ENCODE results near the gene TGM5.
"Not testable (repeated sequence)": the region's sequence is repeated elsewhere in the genome, so short reads cannot be mapped to it uniquely, and the experiment has no call there.

Gene TGM5

GRCh38 chr15:43214169-43214568 is 52.6 kb downstream of the TGM5 start:
- no peak for DNase-seq

- DNase-seq: no peak
These were observed 53.3 kb downstream of the TGM5 start for GRCh38 chr15:43213466-43213865.

GRCh38 chr15:43212951-43213350 is 53.8 kb downstream of the TGM5 start:
- DNase-seq: no peak

- no peak for DNase-seq
These were observed 54.4 kb downstream of the TGM5 start for GRCh38 chr15:43212299-43212698.

GRCh38 chr15:43211224-43211735 is 55.4 kb downstream of the TGM5 start:
- DNase-seq: no peak

- no peak for DNase-seq
These were observed 55.9 kb downstream of the TGM5 start for GRCh38 chr15:43210807-43211206.

- no peak for DNase-seq
These were observed 56.5 kb downstream of the TGM5 start for GRCh38 chr15:43210172-43210745.

- DNase-seq: no peak
These were observed 57.5 kb downstream of the TGM5 start for GRCh38 chr15:43209059-43209824.

- no peak for DNase-seq
These were observed 58.4 kb downstream of the TGM5 start for GRCh38 chr15:43208052-43209002.

- DNase-seq: no peak
These were observed 59.7 kb downstream of the TGM5 start for GRCh38 chr15:43207024-43207423.

- no peak for DNase-seq
These were observed 60.7 kb downstream of the TGM5 start for GRCh38 chr15:43206054-43206453.

- peak; percentile 52 for DNase-seq
These were observed 62.5 kb downstream of the TGM5 start for GRCh38 chr15:43204016-43204901.

GRCh38 chr15:43199945-43200488 is 66.7 kb downstream of the TGM5 start:
- DNase-seq: no peak

- DNase-seq: no peak
These were observed 67.7 kb downstream of the TGM5 start for GRCh38 chr15:43198992-43199391.

- DNase-seq: not testable (repeated sequence)
These were observed 68.2 kb downstream of the TGM5 start for GRCh38 chr15:43198556-43198955.

- not testable (repeated sequence) for DNase-seq
These were observed 69.0 kb downstream of the TGM5 start for GRCh38 chr15:43197773-43198172.

GRCh38 chr15:43196760-43197548 is 69.8 kb downstream of the TGM5 start:
- no peak for DNase-seq

GRCh38 chr15:43194795-43195194 is 71.9 kb downstream of the TGM5 start:
- no peak for DNase-seq

- DNase-seq: no peak
These were observed 73.0 kb downstream of the TGM5 start for GRCh38 chr15:43193710-43194109.

- no peak for DNase-seq
These were observed 76.5 kb downstream of the TGM5 start for GRCh38 chr15:43190178-43190577.

GRCh38 chr15:43189296-43189695 is 77.4 kb downstream of the TGM5 start:
- no peak for DNase-seq
